GM12865 (cell line): ENCODE data around the gene SLC49A4.

Experiments used
- DNase-seq: peaks from one replicate; pipeline ENCODE4 v3.0.0; 2010; ENCODE audit warnings: low read depth
- H3K4me3 ChIP-seq: 2 replicates; pipeline ENCODE4 v1.5.1; 2011; ENCODE audit warnings: mild to moderate bottlenecking, low read depth, low read length, control low read depth
- TF ChIP-seq, protein P1 (sequence below): IDR thresholded peaks from 2 replicates; pipeline ENCODE4 v1.5.1; 2011; ENCODE audit warnings: low read length, control low read depth, low read depth, inconsistent platforms; ENCODE audit not compliant: insufficient read depth; ENCODE audit errors: missing control alignments

The SLC49A4 gene

DNA sequence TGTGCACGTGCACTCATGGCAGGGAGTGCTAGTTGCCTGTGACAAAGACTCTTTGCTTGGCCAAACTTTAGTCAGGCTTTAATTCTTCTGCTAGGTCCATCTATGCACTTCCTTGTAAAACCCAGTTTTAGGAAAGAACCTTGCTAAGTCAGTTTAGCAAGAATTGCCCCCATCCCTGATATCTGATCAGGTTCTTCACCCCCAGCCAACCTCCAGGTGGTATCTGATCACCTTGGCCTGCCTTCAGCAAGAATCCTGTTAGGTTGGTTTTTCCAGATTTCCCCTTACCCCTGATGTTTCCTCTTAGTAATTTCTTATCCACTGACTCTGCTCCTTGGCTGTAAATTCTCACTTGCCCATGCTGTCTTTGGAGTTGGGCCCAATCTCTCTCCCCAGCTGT is 9.6 kb upstream of the SLC49A4 start:
- DNase-seq = no peak
- TF ChIP-seq, protein P1, sequence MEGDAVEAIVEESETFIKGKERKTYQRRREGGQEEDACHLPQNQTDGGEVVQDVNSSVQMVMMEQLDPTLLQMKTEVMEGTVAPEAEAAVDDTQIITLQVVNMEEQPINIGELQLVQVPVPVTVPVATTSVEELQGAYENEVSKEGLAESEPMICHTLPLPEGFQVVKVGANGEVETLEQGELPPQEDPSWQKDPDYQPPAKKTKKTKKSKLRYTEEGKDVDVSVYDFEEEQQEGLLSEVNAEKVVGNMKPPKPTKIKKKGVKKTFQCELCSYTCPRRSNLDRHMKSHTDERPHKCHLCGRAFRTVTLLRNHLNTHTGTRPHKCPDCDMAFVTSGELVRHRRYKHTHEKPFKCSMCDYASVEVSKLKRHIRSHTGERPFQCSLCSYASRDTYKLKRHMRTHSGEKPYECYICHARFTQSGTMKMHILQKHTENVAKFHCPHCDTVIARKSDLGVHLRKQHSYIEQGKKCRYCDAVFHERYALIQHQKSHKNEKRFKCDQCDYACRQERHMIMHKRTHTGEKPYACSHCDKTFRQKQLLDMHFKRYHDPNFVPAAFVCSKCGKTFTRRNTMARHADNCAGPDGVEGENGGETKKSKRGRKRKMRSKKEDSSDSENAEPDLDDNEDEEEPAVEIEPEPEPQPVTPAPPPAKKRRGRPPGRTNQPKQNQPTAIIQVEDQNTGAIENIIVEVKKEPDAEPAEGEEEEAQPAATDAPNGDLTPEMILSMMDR = no peak

GRCh38 chr3:122786066-122786465 is 8.8 kb upstream of the SLC49A4 start:
- TF ChIP-seq, protein P1 = no peak
- no peak overlapping the region for H3K4me3 ChIP-seq
- DNase-seq = no peak

More for the DNA sequence above, 9.6 kb upstream of the SLC49A4 start:
- no peak overlapping the region for H3K4me3 ChIP-seq

GRCh38 chr3:122787872-122788271 is 7.0 kb upstream of the SLC49A4 start:
- no peak overlapping the region for H3K4me3 ChIP-seq
- DNase-seq = no peak
- TF ChIP-seq, protein P1 = no peak

- TF ChIP-seq, protein P1 = no peak
Measured at GRCh38 chr3:122789585-122790273, 5.1 kb upstream of the SLC49A4 start.

GRCh38 chr3:122793568-122794416 is 1.1 kb upstream of the SLC49A4 start, which contains the start of gene HSPBAP1:
Gene HSPBAP1, minus strand, starts transcription at chr3:122793831. Its CDS starts 151 bp downstream, at chr3:122793680.
- peak; percentile 94 for DNase-seq
- peak within 1 kb of the TSS; percentile 79 for H3K4me3 ChIP-seq
- TF ChIP-seq, protein P1 = no peak

More at GRCh38 chr3:122789585-122790273, 5.1 kb upstream of the SLC49A4 start:
- DNase-seq = no peak
- H3K4me3 ChIP-seq = no peak overlapping the region

GRCh38 chr3:122794483-122794778 is 438 bp upstream of the SLC49A4 start:
- H3K4me3 ChIP-seq = peak overlapping the region; percentile 79
- TF ChIP-seq, protein P1 = no peak
- no peak for DNase-seq
